ENCODE measurements around the gene FBN3. TPM values are rescaled to one million over a fixed set of nuclear protein-coding genes. Genes with fewer than 3 reads are reported as not detected.

The FBN3 gene
- polyA plus RNA-seq, 1 donor from 2014 or later: 52.7 TPM

- no peak overlapping the region for H3K4me2 ChIP-seq (ENCODE audit: low read length)
- H3K79me2 ChIP-seq (replicated peaks; ENCODE audit: insufficient read depth, low read length): no peaks in the 10 kb centered on the region
- H4K20me1 ChIP-seq (ENCODE audit: insufficient read depth): no peaks in the 10 kb centered on the region
- no peak overlapping the region for H3K4me3 ChIP-seq (ENCODE audit: low read length)
- no peak for TF ChIP-seq EP300 (conservative IDR thresholded peaks at IDR 0.05; ENCODE audit: poor library complexity, severe bottlenecking)
- no peak for TF ChIP-seq EZH2 (IDR thresholded peaks at IDR 0.05; ENCODE audit: borderline replicate concordance, insufficient read depth, low read length, poor library complexity, severe bottlenecking)
- no peak for TF ChIP-seq REST (IDR thresholded peaks at IDR 0.05; ENCODE audit: borderline replicate concordance)
- TF ChIP-seq MXI1 (conservative IDR thresholded peaks at IDR 0.05; ENCODE audit: poor library complexity, severe bottlenecking): no peak
- TF ChIP-seq POLR2AphosphoS5 (IDR thresholded peaks at IDR 0.05): no peak
- no peak for TF ChIP-seq SMC3 (conservative IDR thresholded peaks at IDR 0.05; ENCODE audit: poor library complexity)
- no peak for TF ChIP-seq RAD21 (conservative IDR thresholded peaks at IDR 0.05)
- no peak for TF ChIP-seq TAF1 (IDR thresholded peaks at IDR 0.05; ENCODE audit: low read depth)
- TF ChIP-seq CTCF (IDR thresholded peaks at IDR 0.05; ENCODE audit: poor library complexity, severe bottlenecking): no peak
- no peak overlapping the region for H2AFZ ChIP-seq (ENCODE audit: low read depth, low read length)
- no peak overlapping the region for H3K9ac ChIP-seq (ENCODE audit: low read length)
- H3K27ac ChIP-seq (ENCODE audit: low read length): no peak overlapping the region
- no peaks in the 10 kb centered on the region for H3K27me3 ChIP-seq (ENCODE audit: insufficient read depth, low read depth, low read length)
- H3K36me3 ChIP-seq (ENCODE audit: insufficient read depth, low read length): no peaks in the 10 kb centered on the region
- no peaks in the 10 kb centered on the region for H3K9me3 ChIP-seq (ENCODE audit: low read length)
- H3K9me2 ChIP-seq (ENCODE audit: insufficient read depth, low read length): no peaks in the 10 kb centered on the region
- no peaks in the 10 kb centered on the region for H3F3A ChIP-seq (ENCODE audit: insufficient read depth, low read length, poor library complexity, severe bottlenecking)
Observed at GRCh38 chr19:8143041-8143440, 6.4 kb downstream of the FBN3 start.

GRCh38 chr19:8142513-8142900 lies 6.9 kb downstream of the FBN3 start:
- H3K79me2 ChIP-seq (replicated peaks; ENCODE audit: insufficient read depth, low read length): no peaks in the 10 kb centered on the region
- no peaks in the 10 kb centered on the region for H3F3A ChIP-seq (ENCODE audit: insufficient read depth, low read length, poor library complexity, severe bottlenecking)
- TF ChIP-seq POLR2AphosphoS5 (IDR thresholded peaks at IDR 0.05) (no peak), SMC3 (conservative IDR thresholded peaks at IDR 0.05; ENCODE audit: poor library complexity) (no peak), TAF1 (IDR thresholded peaks at IDR 0.05; ENCODE audit: low read depth) (no peak), MXI1 (conservative IDR thresholded peaks at IDR 0.05; ENCODE audit: poor library complexity, severe bottlenecking) (no peak), RAD21 (conservative IDR thresholded peaks at IDR 0.05) (no peak), CTCF (IDR thresholded peaks at IDR 0.05; ENCODE audit: poor library complexity, severe bottlenecking) (no peak), EZH2 (IDR thresholded peaks at IDR 0.05; ENCODE audit: borderline replicate concordance, insufficient read depth, low read length, poor library complexity, severe bottlenecking) (no peak), EP300 (conservative IDR thresholded peaks at IDR 0.05; ENCODE audit: poor library complexity, severe bottlenecking) (no peak), REST (IDR thresholded peaks at IDR 0.05; ENCODE audit: borderline replicate concordance) (no peak)
- no peaks in the 10 kb centered on the region for H3K27me3 ChIP-seq (ENCODE audit: insufficient read depth, low read depth, low read length)
- no peak overlapping the region for H3K27ac ChIP-seq (ENCODE audit: low read length)
- H3K36me3 ChIP-seq (ENCODE audit: insufficient read depth, low read length): no peaks in the 10 kb centered on the region
- H2AFZ ChIP-seq (ENCODE audit: low read depth, low read length): no peak overlapping the region
- H4K20me1 ChIP-seq (ENCODE audit: insufficient read depth): no peaks in the 10 kb centered on the region
- no peak overlapping the region for H3K4me2 ChIP-seq (ENCODE audit: low read length)
- H3K4me3 ChIP-seq (ENCODE audit: low read length): no peak overlapping the region
- H3K9ac ChIP-seq (ENCODE audit: low read length): no peak overlapping the region
- H3K9me2 ChIP-seq (ENCODE audit: insufficient read depth, low read length): no peaks in the 10 kb centered on the region
- H3K9me3 ChIP-seq (ENCODE audit: low read length): no peaks in the 10 kb centered on the region

All from neural cell (in vitro differentiated cells).